HG02970 (cell line): ENCODE results near the gene ABCG5.

Source experiments
- ATAC-seq: cut with Tn5 transposase; IDR thresholded peaks from one replicate; pipeline ENCODE4 v1.9.1; 2021; ENCODE audit warnings: mild to moderate bottlenecking, moderate library complexity, moderate number of reproducible peaks; ENCODE audit not compliant: unreplicated experiment, low FRiP score

Gene ABCG5

GRCh38 chr2:43838560-43839267, at the start of gene ABCG5, which contains the start of gene ABCG8:
ABCG5 (minus strand) TSS chr2:43838839; CDS start chr2:43838679, 160 bp downstream.
ABCG8 (plus strand) TSS chr2:43838971; CDS start chr2:43839054, 83 bp downstream.
- no peak for ATAC-seq

- no peak for ATAC-seq
Measured at GRCh38 chr2:43887176-43887575, 48.5 kb upstream of the ABCG5 start.

DNA sequence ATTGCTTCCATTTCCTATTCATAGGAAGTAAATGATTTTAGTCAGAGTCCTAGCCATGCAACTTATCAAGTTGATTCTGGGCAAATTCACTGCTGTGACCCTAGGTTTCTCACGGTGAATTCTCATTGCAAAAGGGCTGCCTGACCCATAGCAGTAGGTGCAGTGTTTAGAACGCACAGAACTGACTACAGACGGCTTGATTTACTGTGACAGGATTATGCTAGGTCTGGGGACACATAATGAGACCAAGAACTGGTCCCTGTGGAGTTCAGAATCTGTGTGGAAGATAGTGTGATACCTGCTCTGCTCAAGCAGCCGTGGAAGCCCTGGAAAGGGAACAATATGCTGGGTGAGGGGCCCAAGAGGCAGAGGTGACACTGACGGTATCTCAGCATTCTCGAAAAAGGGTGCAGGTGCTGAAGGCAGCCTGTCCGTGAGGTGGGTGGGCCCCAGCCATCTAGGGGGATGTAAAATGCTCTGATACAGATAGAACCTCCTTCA, 46.5 kb upstream of the ABCG5 start:
- no peak for ATAC-seq

DNA sequence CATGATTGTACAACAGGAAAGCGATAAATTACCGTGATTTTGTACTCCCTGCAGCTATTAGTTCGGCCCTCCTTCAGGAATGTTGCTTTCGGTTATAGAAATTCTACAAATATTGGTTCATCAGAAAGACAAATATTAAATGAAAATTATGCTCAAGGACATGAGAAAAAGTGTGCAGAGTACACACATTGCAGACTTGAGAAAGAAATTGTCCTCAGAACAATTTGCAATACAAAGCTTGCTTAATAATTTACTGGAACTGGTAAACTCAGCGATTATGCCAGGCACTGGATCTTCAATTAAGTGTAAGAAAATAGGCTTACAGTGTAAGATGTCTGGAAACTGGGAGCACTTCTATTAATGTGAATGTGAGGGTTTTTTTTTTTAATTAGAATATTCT, 46.0 kb upstream of the ABCG5 start:
- ATAC-seq, result no peak

DNA sequence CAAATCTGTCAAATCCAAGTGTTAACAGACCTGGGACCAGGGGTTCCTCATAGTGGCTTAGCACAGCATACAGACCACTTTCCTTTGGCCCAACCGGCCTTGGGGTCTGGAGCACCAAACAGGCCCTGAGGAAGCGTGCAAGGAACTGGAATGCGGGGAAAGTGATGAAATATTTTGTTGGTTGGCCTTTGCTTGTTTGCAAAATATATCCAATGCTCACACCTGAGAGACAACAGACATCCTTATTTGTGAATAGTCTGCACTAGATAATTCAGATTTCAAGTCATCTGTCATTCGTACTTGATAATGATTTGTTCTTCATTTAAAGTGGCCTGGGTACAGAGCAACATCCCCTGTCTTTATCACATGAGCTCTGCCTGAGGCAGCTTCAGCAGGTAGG, 43.7 kb upstream of the ABCG5 start:
- ATAC-seq, result no peak

- no peak for ATAC-seq
Measured at GRCh38 chr2:43880952-43881351, 42.3 kb upstream of the ABCG5 start.

DNA sequence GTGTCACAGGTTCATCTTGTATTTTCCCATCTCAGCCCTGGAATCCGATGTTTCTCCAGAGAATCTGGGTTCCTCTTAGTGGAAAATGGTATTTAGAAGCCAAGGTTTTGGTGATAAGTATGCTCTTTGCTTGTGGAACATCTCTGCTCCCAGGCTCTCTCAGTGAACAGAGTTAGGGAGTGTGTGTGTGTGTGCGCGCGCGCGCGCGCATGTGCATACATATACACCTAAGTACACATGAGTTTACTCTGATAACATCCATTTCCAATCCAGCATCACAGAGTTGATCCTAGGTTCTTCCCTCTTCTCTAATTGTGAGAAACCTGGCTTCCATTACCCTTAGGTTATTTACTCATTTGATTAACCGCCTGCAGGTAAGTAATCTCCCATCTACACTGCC, 41.8 kb upstream of the ABCG5 start:
- no peak for ATAC-seq

GRCh38 chr2:43879261-43879660, 40.6 kb upstream of the ABCG5 start:
- no peak for ATAC-seq

DNA sequence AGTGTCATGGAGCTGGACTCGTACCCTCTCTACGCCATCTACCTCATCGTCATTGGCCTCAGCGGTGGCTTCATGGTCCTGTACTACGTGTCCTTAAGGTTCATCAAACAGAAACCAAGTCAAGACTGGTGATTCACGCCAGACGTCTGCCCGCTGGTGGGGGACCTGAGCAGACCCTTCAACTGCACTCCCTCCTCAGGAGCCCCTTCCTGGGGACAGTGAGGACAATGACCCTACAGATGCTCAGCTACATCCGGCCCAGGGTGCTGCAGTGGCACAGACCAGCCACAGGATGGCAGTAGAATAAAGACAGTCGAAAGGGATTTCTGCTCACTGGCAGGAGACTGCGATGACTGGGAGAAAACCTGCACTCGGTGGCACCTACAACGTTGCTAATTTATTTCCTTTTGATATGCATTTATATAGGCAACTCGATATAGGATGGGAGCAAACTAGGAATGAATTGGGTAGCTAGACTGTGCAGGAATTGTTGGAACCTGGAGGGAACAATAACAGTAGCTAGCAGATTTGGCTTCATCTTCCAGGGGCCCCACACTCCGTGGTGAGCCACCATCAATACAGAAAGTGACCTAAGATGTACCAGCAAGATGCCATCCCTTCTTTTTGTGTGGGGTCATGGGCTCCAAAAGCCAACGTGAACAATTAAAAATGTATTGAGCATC, 39.3 kb upstream of the ABCG5 start:
- ATAC-seq, result no peak

- no peak for ATAC-seq
Measured at GRCh38 chr2:43874776-43875451, 36.3 kb upstream of the ABCG5 start.

- no peak for ATAC-seq
Measured at GRCh38 chr2:43872151-43872550, 33.5 kb upstream of the ABCG5 start.

GRCh38 chr2:43855292-43855691, 16.7 kb upstream of the ABCG5 start:
- no peak for ATAC-seq

- ATAC-seq, result no peak
Measured at GRCh38 chr2:43854671-43855070, 16.0 kb upstream of the ABCG5 start.

DNA sequence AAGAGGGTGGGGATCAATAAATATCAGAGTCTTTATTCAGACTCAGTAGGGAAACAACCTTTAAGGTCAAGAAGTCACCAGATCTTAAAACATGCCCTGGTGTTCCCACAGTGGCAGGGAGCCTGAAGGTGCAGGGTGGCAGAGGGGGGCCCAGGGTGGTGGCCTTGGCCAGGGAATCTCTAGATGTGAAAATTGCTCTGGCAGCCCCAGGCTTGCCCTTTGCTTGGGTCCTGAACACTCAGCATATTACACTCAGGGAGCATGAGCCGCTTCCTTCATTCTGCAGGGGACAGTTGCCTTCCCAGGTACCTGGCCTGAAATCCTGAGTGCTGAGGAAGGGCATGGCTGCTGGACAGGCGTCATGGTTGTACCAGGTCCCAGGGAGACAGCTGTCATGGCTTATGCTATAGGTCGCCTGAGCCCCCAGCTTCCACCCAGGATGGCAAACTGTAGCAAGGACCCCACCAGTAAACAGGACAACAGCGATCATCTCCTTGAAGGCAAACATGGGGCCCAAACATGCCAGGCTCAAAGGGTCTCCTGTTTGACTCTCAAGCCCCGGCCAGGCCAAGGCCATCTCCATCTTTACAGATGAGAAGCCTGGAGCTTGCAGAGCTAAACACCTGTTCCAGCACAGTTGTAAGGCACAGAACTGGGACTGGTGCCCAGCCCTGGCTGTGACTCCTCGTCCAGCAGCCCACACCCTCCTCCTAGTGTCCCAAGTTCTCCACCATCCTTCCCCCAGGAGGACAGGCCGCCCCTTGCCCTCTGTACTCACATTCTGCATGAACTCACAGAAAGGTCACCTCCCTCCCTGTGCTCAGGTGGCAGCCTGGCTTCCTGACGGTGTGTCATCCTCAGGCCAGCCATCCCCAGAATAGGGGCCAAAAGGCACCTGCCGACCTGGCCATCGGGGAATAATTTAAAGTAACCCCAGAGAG, 14.8 kb upstream of the ABCG5 start:
- ATAC-seq, result no peak

DNA sequence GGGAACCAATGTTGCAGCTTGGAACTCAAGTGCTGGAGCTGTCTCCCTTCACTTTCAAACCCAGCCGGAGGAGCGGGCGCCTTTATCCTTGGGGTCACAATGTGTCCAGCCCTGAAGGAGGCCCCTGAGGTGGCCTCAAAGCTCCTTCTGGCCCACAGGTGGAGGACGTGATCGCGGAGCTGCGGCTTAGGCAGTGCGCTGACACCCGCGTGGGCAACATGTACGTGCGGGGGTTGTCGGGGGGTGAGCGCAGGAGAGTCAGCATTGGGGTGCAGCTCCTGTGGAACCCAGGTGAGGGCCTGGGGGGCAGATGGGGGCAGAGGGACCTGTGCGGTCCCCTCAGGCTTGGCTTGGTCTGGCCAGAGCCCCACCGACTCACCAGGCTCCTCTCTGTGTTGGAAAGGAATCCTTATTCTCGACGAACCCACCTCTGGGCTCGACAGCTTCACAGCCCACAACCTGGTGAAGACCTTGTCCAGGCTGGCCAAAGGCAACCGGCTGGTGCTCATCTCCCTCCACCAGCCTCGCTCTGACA, 13.6 kb upstream of the ABCG5 start:
- no peak for ATAC-seq

DNA sequence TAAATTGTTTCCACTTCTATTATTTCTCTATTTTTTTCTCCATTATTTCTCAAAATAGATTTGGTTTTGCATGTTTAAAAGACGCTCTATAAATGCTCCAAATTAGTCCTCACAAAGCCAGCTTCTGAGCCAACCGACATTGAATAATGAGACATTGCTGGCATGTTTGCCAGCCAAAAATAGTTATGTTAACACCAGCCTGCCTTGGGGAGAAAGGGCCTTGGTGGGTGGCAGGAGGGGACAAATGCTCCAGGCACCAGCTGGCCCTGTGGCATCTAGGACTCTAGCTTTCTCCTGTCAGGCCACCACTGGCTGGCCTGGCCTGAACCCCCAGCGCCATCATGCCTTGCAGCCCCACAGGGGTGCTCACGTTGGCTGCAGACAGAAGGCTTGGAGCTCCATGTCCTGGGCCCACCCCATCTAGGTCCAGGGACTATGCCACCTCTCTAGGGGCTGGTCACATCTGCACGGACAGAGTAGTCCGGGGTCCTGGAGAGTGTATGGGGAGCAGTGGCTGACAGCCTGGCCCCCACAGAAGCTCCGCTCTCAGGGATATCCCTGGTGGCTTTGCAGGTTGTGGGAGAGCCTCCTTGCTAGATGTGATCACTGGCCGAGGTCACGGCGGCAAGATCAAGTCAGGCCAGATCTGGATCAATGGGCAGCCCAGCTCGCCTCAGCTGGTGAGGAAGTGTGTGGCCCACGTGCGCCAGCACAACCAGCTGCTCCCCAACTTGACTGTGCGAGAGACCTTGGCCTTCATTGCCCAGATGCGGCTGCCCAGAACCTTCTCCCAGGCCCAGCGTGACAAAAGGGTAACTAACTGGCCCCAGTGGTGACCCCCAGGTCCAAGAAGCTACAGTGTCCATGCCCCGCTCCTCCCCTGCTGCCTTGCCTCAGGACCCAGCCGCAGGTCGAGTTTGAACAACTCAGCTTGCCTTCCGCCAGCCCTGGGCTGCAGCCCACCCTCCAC, 12.7 kb upstream of the ABCG5 start:
- ATAC-seq, result no peak

- ATAC-seq, result no peak
Measured at GRCh38 chr2:43848214-43848613, 9.6 kb upstream of the ABCG5 start.

DNA sequence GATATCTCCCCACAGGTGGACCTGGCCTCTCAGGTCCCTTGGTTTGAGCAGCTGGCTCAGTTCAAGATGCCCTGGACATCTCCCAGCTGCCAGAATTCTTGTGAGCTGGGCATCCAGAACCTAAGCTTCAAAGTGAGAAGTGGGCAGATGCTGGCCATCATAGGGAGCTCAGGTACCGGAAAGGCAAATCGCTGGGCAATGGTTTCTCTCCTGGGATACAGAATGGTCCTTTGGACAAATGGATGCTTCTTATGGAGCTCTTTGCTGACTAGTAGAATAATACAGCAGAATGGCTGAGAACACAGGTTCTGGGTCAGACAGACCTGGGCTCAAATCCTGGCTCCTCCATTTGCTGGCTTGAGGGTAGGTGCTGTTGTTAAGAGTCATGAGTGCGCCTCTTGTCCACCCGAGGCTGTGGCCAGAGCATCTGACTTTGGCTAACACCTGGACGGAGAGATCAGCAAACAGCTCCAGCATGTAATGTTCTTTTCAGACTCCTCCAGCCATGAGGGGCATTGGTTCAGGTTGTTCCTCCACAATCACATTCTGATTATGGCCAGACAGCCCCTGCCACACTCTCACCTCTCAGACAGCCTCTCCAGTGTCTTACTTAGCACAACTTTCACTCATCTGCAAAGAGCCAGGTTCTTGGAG, 7.6 kb upstream of the ABCG5 start:
- no peak for ATAC-seq
